NCI-H1694 treated with DMSO at 0.1 percent for 48 hours (cell line): ENCODE measurements around the gene CEP85L.

Experiments used
- DNase-seq: peaks from one replicate; lab custom pipeline; 2025; lab: John Stamatoyannopoulos, UW

CEP85L gene

GRCh38 chr6:118579786-118580185, 71.6 kb downstream of the CEP85L start:
- no peak for DNase-seq

GRCh38 chr6:118578617-118579016, 72.8 kb downstream of the CEP85L start:
- DNase-seq, result no peak

- DNase-seq, result no peak
Observed at GRCh38 chr6:118577972-118578371, 73.4 kb downstream of the CEP85L start.

- DNase-seq, result no peak
Observed at GRCh38 chr6:118574051-118574865, 77.1 kb downstream of the CEP85L start.

- no peak for DNase-seq
Observed at GRCh38 chr6:118571121-118571520, 80.3 kb downstream of the CEP85L start.

- DNase-seq, result no peak
Observed at GRCh38 chr6:118569498-118569897, 81.9 kb downstream of the CEP85L start.

- no peak for DNase-seq
Observed at GRCh38 chr6:118567974-118568373, 83.4 kb downstream of the CEP85L start.

- DNase-seq, result peak; percentile 34
Observed at GRCh38 chr6:118565311-118565960, 86.0 kb downstream of the CEP85L start.

- DNase-seq, result no peak
Observed at GRCh38 chr6:118562959-118563358, 88.4 kb downstream of the CEP85L start.

- no peak for DNase-seq
Observed at GRCh38 chr6:118562248-118562647, 89.1 kb downstream of the CEP85L start.

GRCh38 chr6:118559659-118560058, 91.7 kb downstream of the CEP85L start:
- DNase-seq, result no peak

- no peak for DNase-seq
Observed at GRCh38 chr6:118558464-118559217, 92.8 kb downstream of the CEP85L start.

- DNase-seq, result no peak
Observed at GRCh38 chr6:118554698-118555097, 96.7 kb downstream of the CEP85L start.

GRCh38 chr6:118553132-118553531, 98.3 kb downstream of the CEP85L start:
- no peak for DNase-seq

- DNase-seq, result peak; percentile 43
Observed at GRCh38 chr6:118551063-118552053, 100.0 kb downstream of the CEP85L start.

GRCh38 chr6:118548613-118549012, 102.8 kb downstream of the CEP85L start:
- DNase-seq, result no peak

- DNase-seq, result no peak
Observed at GRCh38 chr6:118548136-118548535, 103.3 kb downstream of the CEP85L start, which contains the start of gene PLN. Gene PLN (plus strand): TSS chr6:118548296. CDS start chr6:118558922, 10,626 bp downstream.

- no peak for DNase-seq
Observed at GRCh38 chr6:118546880-118547218, 104.5 kb downstream of the CEP85L start.

GRCh38 chr6:118546164-118546879, 105.1 kb downstream of the CEP85L start:
- DNase-seq, result no peak

GRCh38 chr6:118544105-118544504, 107.3 kb downstream of the CEP85L start:
- no peak for DNase-seq
